Caco-2 (cell line): ENCODE results near the gene GPC1. TPM values are rescaled to one million over a fixed set of nuclear protein-coding genes. Genes with fewer than 3 reads are reported as not detected.

Experiments
- BruUV-seq: library from RNA; stranded (reverse); fragments of 400-500 nt; replicated peaks from 2 replicates; lab custom pipeline; 2021; lab: Mats Ljungman, UMichigan
- CTCF ChIA-PET: fragments of 300-600 bp; sonication (Branson Sonifier 250); formaldehyde crosslinking; loops from one replicate; lab custom pipeline; 2022; ENCODE audit warnings: antibody characterized with exemption; lab: Charles Lee
- POLR2A ChIA-PET: fragments of 300-600 bp; sonication (Branson Sonifier 250); formaldehyde crosslinking; loops from one replicate; lab custom pipeline; 2022; ENCODE audit warnings: antibody characterized with exemption; lab: Charles Lee
- DNase-seq, 2 experiments: peaks; one replicate each; pipeline versions ENCODE4 v3.0.0 to v3.0.0-alpha.2; 2020 to 2022
- H3K27me3 ChIP-seq: replicated peaks from 2 replicates; pipeline ENCODE4 v1.6.0; 2011; ENCODE audit warnings: low read length; ENCODE audit not compliant: control insufficient read depth, insufficient read depth
- H3K36me3 ChIP-seq: 2 replicates; pipeline ENCODE4 v1.5.1; 2011; ENCODE audit warnings: low read length; ENCODE audit not compliant: control insufficient read depth, insufficient read depth
- H3K4me1 ChIP-seq: fragments of 250-450 bp; sonication (Bioruptor Pico); 2 replicates; pipeline ENCODE4 v1.5.1; 2020; ENCODE audit warnings: mild to moderate bottlenecking
- H3K4me3 ChIP-seq: 2 replicates; pipeline ENCODE4 v1.5.1; 2011; ENCODE audit warnings: low read depth, mild to moderate bottlenecking, control low read depth, low read length
- H3K9me3 ChIP-seq: fragments of 250-450 bp; sonication (Bioruptor Pico); 2 replicates; pipeline ENCODE4 v1.5.1; 2020; ENCODE audit warnings: mild to moderate bottlenecking, moderate library complexity
- H3K27ac Mint-ChIP-seq: one replicate; pipeline ENCODE4 v1.8.0; 2022; ENCODE audit warnings: mixed read lengths; ENCODE audit not compliant: unreplicated experiment
- H3K27me3 Mint-ChIP-seq: one replicate; pipeline ENCODE4 v1.8.0; 2022; ENCODE audit warnings: mixed read lengths; ENCODE audit not compliant: insufficient read depth, unreplicated experiment
- H3K36me3 Mint-ChIP-seq: one replicate; pipeline ENCODE4 v1.8.0; 2022; ENCODE audit warnings: mild to moderate bottlenecking, mixed read lengths; ENCODE audit not compliant: insufficient read depth, unreplicated experiment
- H3K4me1 Mint-ChIP-seq: one replicate; pipeline ENCODE4 v1.8.0; 2022; ENCODE audit warnings: low read depth, mixed read lengths; ENCODE audit not compliant: unreplicated experiment
- H3K4me3 Mint-ChIP-seq: one replicate; pipeline ENCODE4 v1.8.0; 2022; ENCODE audit warnings: mild to moderate bottlenecking, moderate library complexity, mixed read lengths; ENCODE audit not compliant: unreplicated experiment
- H3K9me3 Mint-ChIP-seq: one replicate; pipeline ENCODE4 v1.8.0; 2022; ENCODE audit warnings: mixed read lengths; ENCODE audit not compliant: unreplicated experiment
- CTCF ChIP-seq, 2 experiments: fragments of 200-600 bp in 1 of 2; IDR thresholded peaks; 1 replicate in 1 of 2; 2 replicates in 1 of 2; pipeline versions ENCODE4 v1.5.1 to v1.8.0; 2011 to 2022; ENCODE audit warnings: antibody characterized with exemption in 1 of 2, control low read depth in 1 of 2, inconsistent platforms in 1 of 2, low read depth in 1 of 2, low read length in 1 of 2, mild to moderate bottlenecking in 1 of 2, moderate library complexity in 1 of 2; ENCODE audit not compliant: insufficient read depth in 1 of 2, severe bottlenecking in 1 of 2, unreplicated experiment in 1 of 2
- intact Hi-C: fragments of 100-400 bp; cut with micrococcal nuclease; formaldehyde crosslinking; loops from one replicate; pipeline ENCODE4 v1.10.0; 2022; ENCODE audit not compliant: unreplicated experiment
- total RNA-seq: library from RNA; stranded (reverse); gene quantifications from 2 replicates; pipeline ENCODE4 v1.2.3, GENCODE V29; 2022

Gene GPC1
- total RNA-seq, 1 experiment from 2014 or later, result 45.2 TPM

GRCh38 chr2:240447934-240448333 lies 12.5 kb downstream of the GPC1 start:
- no peak for DNase-seq
- no peaks in the 10 kb centered on the region for H3K27me3 Mint-ChIP-seq
- H3K9me3 ChIP-seq, result no peaks in the 10 kb centered on the region
- no peaks in the 10 kb centered on the region for H3K27me3 ChIP-seq
- no peaks in the 10 kb centered on the region for H3K36me3 ChIP-seq
- H3K4me3 ChIP-seq, result no peak overlapping the region
- no peaks in the 10 kb centered on the region for H3K4me1 ChIP-seq
- no peak overlapping the region for H3K4me3 Mint-ChIP-seq
- no TSS peak for BruUV-seq
- CTCF ChIA-PET, result no interaction called here
- H3K4me1 Mint-ChIP-seq, result no peaks in the 10 kb centered on the region
- no peaks in the 10 kb centered on the region for H3K9me3 Mint-ChIP-seq
- POLR2A ChIA-PET, result no interaction called here
- peaks cover 17% of the 10 kb centered on the region for H3K36me3 Mint-ChIP-seq
- no peak for TF ChIP-seq CTCF (IDR thresholded peaks at IDR 0.05; ENCODE audit: insufficient read depth in 1 of 2, low read depth in 1 of 2, low read length in 1 of 2, severe bottlenecking in 1 of 2, unreplicated experiment in 1 of 2)
- intact Hi-C loops, result no loop called here
- no peak overlapping the region for H3K27ac Mint-ChIP-seq

- H3K36me3 Mint-ChIP-seq, result peaks cover 14% of the 10 kb centered on the region
- no peaks in the 10 kb centered on the region for H3K4me1 Mint-ChIP-seq
- no peak overlapping the region for H3K4me3 Mint-ChIP-seq
- no peaks in the 10 kb centered on the region for H3K4me1 ChIP-seq
- POLR2A ChIA-PET, result no interaction called here
- H3K27ac Mint-ChIP-seq, result no peak overlapping the region
- H3K36me3 ChIP-seq, result no peaks in the 10 kb centered on the region
- no peak for TF ChIP-seq CTCF (IDR thresholded peaks at IDR 0.05; ENCODE audit: insufficient read depth in 1 of 2, low read depth in 1 of 2, low read length in 1 of 2, severe bottlenecking in 1 of 2, unreplicated experiment in 1 of 2)
- no TSS peak for BruUV-seq
- CTCF ChIA-PET, result no interaction called here
- H3K9me3 Mint-ChIP-seq, result no peaks in the 10 kb centered on the region
- no peaks in the 10 kb centered on the region for H3K27me3 ChIP-seq
- H3K27me3 Mint-ChIP-seq, result no peaks in the 10 kb centered on the region
- H3K9me3 ChIP-seq, result no peaks in the 10 kb centered on the region
- no peak for DNase-seq
- H3K4me3 ChIP-seq, result no peak overlapping the region
- intact Hi-C loops, result no loop called here
These were observed 13.2 kb downstream of the GPC1 start for GRCh38 chr2:240448387-240449274.

GRCh38 chr2:240449764-240450531 lies 14.5 kb downstream of the GPC1 start:
- no peak for DNase-seq
- ChIA-PET CTCF (no interaction called here), POLR2A (no interaction called here)
- H3K4me3 Mint-ChIP-seq, result no peak overlapping the region
- no peak for TF ChIP-seq CTCF (IDR thresholded peaks at IDR 0.05; ENCODE audit: insufficient read depth in 1 of 2, low read depth in 1 of 2, low read length in 1 of 2, severe bottlenecking in 1 of 2, unreplicated experiment in 1 of 2)
- no peak overlapping the region for H3K27ac Mint-ChIP-seq
- no TSS peak for BruUV-seq
- no peaks in the 10 kb centered on the region for H3K4me1 Mint-ChIP-seq
- H3K36me3 Mint-ChIP-seq, result peaks cover 14% of the 10 kb centered on the region
- Histone ChIP-seq H3K27me3 (no peaks in the 10 kb centered on the region), H3K36me3 (no peaks in the 10 kb centered on the region), H3K4me1 (peaks cover 7% of the 10 kb centered on the region), H3K9me3 (no peaks in the 10 kb centered on the region), H3K4me3 (no peak overlapping the region)
- H3K27me3 Mint-ChIP-seq, result no peaks in the 10 kb centered on the region
- intact Hi-C loops, result no loop called here
- H3K9me3 Mint-ChIP-seq, result no peaks in the 10 kb centered on the region
